NCI-H524 (cell line): ENCODE data around the gene PPA2.
A peak's percentile ranks its signal among the peaks of the same experiment; 100 is the strongest.

Source experiments
- DNase-seq, 2 experiments: peaks; one replicate each; lab custom pipeline; 2025; lab: John Stamatoyannopoulos, UW

The PPA2 gene

DNA sequence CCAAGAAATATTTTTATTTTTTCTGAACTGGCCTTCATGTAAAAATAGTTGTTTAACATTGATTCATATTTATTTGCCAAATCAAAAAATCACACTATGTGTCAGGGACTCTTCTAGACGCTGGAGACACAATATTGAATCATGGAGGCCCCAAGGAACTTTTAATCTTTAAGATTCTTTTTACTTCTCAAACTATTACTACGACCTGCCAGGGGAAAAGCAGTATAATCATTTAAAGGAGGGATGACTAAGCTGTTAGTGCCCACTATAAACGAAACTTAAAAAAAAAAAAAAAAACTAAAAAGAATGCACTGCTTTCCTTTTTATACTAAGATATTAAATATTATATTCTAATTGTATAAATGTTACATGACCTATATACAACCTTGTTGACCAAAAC is 84.7 kb downstream of the PPA2 start:
- DNase-seq: no peak

- no peak for DNase-seq
Observed at GRCh38 chr4:105387466-105387865, 86.4 kb downstream of the PPA2 start.

GRCh38 chr4:105386012-105386411 is 87.8 kb downstream of the PPA2 start:
- no peak for DNase-seq

DNA sequence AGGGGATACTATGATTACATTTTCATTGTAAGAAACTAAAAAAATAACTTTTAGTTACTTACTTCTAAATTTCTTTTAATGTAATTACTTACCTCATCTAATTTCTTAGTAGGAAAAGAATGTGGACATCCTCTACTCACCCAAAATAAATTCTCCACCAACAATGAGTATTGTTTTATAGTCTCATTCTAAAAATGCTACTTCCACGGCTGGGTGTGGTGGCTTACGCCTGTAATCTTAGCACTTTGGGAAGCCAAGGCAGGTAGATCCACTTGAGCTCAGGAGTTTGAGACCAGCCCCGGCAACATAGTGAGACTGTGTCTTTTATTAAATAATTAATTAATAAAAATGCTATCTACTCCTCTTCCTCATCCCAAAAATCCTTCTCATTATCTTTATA is 99.8 kb downstream of the PPA2 start:
- DNase-seq: no peak

DNA sequence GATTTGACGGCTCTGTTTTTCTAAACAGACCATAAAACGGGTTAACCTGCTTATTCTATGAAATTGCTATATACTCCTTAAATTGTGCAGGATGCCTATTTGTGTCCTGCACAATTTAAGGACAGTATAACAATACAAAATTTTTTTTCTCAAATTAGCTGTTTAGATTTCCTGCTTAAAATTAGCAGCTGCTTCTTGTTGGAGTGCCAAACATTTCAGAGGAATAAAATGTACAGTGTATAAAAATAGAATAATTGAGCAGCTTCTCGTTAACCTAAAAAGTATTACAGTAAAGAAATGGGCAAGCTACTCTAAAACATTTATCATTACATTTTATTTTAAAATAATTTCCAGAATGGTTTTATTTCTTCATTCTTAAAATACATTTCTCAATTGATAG is 100.5 kb downstream of the PPA2 start:
- DNase-seq: no peak

DNA sequence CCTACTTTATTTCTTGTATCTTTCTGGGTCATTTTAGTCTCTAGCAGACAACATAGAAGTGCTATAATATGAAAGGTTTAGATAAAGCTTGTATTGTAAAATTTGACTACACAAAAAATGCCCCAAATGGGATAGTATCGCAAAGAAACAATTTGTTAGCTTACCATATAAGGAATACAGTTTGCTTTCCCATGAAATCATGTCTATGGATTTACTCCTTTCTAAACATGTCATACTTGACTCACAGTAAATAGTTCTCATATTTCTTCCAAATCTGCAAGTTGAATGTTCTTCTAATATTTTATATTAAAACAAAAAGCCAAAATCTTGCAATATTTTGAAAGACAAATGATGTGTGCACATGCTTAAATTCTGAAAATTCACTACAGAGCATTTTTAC is 103.9 kb downstream of the PPA2 start:
- no peak for DNase-seq

DNA sequence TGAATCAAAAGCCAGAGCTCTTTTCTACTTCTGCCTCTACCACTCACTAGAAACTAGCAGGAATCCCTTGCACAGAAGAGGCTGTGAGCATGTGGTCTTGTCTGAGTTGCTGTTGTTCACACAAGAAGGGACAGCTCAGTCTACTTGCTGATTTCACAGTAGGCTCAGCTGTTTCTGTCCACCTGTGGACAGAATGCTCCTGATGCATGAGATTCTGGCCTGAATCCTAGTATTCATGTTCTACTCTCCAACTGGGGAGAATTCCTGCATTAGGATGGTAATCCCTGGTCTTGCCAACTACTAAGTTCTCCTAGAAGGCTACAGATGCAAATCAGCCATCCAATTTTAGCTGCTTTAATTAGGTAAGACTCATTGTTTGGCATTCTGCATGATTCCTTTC is 112.8 kb downstream of the PPA2 start:
- no peak for DNase-seq

DNA sequence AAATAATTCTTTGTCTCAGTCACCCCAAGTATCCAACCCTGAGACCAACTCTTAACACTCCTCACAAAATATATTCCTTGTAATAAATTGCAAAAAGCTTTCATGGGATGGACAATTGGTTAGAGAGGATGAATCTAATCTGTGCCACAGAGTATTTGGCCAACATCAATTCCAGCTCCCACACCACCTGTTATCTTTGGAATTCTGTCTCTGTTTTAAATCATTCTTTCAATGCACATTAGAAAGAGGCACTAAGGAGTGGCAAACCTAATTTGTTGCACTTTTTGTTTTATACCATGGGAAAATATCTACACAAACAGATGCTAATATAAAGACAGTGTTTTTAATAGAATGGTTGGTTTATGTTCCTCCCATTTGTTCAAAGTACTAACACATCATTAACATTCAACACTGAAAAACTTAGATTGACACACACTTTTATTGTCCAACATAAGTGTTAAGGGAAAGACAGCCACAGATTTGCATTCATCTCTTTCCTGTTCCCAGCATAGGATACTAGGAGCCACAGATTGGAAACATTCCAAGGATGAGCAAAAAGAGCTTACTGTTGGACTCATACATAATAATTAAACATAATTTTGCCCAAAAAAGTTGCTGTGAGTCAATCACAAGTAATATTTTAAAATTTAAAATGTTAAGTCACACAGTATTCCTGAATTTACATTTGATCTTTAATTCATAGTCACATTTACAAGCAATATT is 116.4 kb downstream of the PPA2 start:
- DNase-seq: no peak

DNA sequence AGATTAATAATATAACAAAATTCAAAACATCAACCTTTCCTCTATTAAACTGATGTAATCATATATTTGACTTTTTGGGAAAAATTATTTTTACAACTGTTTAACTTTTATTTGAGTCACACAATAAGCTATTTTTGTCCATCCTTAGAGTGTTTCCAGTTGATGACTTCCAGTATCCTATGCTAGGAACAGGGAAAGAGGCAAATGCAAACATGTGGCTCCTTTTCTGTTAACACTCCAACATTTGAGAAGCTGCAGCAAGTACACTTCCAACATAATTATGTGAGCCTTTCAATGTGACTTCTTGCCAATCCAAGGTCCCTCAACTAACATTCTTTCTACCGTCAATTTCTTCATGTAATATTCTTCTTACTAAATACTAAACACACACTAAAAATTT is 117.7 kb downstream of the PPA2 start:
- DNase-seq: no peak

GRCh38 chr4:105352826-105353225 is 121.0 kb downstream of the PPA2 start:
- DNase-seq: no peak

GRCh38 chr4:105351861-105352260 is 122.0 kb downstream of the PPA2 start:
- DNase-seq: no peak

DNA sequence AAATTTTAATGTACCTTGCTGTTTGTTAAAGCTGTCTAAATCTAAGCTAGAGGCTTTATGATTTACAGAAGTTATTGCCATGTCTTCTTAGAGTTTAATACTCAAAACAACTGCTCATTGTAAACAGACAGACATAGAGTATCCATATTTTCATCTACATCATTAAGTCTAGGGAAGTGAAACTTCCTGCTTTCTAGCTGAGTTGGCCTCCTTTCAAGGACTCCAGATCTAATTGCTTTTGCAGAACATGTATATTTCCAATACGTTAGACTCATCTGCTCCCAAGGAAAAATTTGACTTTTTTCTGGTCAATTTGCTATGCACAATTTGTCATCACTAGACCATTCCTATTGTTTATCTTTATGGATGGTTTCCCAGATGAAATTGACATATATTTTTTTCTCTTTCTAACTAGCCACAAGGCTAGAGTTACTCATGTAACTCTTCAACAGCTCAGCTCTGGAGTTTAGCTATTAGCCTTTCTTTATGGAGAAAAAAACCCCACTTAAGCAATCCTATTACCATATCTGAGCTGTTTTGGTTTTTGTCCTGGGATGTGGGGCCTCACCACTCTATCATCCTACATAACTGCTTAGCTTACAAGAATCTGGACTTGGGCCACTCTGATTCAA is 122.9 kb downstream of the PPA2 start:
- no peak for DNase-seq

- no peak for DNase-seq
Observed at GRCh38 chr4:105348719-105349118, 125.1 kb downstream of the PPA2 start.

- DNase-seq: no peak
Observed at GRCh38 chr4:105346869-105347268, 127.0 kb downstream of the PPA2 start.

DNA sequence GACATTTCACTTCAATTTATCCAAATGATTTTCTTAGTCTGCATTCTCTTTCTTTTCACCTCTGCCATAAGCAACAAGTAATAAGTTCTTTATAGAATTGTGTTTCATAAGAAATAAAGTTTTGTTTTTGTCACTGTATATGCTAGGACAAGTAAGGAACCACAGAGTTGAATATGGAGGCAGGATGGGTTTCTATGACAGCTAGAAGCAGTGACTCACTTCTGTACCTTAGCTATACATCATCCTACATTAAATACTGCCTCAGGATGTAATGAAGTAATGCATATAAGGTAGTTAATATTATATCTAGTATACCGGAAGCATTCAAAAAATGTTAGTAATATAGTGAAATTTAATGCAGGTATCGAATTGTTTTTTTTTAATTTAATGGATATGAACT is 128.0 kb downstream of the PPA2 start:
- DNase-seq: no peak

DNA sequence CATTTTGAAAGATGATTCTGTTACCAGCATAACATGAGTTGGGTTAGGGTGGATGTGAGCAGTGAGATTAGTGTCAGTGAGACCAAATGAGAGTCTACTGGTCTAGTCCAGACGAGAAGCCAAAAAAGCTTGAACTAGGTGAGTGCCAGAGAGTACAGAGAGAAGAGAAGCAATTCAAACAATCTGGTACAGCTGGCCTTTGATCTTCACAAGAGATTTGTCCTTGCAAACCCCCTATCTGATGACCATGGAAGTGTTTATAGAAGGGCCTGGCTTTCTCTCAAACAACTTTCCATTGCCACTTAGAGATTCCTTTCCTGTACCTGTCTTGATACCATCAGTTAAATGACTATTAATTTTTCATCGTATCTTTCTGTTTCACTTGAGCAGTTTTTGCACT is 128.5 kb downstream of the PPA2 start:
- no peak for DNase-seq

DNA sequence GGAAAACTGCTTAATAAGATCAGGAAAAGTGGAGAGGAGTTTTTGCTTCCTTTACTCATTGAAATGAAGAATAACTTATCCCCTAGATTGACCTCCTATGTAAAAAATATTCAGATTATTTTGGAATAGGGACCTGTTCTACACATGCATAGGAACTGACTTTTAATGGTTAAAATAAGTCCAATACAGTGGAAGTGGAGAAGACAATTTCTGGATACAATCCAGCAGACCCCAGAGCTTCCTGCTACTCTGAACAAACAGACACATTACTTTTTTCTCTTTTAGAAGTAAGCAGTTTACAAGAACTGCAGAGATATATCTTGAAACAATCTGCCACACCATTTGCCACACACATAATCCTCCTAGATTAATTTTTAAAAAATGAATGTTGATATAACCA is 129.7 kb downstream of the PPA2 start:
- peak in 1 of 2 experiments; percentile 19 for DNase-seq

DNA sequence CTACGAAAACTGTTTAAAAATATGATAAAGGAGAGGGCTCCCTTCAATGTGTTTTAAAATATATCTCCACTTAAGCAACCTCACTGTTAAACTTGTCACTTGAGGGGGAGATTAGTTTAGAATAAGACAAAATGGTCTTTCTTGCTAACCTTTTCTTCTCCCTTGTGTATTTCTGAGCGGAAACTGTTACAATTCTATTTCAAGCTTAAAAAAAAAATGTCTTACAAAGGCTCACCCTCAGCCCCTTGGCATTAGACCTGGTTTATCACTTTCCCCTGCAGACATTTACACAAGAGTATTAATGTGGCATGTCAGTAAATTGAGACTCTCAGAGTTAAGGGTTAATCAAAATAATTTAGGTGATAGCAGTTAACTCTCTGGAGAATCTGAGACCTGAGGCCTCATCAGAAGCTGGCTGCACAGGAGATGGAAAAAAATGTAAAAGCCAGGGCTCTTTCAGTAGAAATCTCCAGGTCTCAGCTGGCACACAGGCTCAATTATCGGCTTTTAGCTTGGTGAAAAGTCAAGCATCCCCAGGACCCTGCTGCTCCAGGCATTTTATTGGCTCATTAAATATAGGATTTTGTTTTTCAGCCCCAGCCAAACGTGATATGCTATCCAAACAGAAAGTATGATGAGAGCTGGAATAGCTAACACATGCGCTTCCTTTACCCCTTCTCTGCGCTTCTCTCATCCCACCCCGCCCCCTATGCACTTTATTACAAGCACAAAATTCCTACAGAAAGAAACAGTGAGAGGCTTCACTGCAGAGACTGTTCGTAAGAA is 130.5 kb downstream of the PPA2 start:
- DNase-seq: peak; percentile 73 to 82

DNA sequence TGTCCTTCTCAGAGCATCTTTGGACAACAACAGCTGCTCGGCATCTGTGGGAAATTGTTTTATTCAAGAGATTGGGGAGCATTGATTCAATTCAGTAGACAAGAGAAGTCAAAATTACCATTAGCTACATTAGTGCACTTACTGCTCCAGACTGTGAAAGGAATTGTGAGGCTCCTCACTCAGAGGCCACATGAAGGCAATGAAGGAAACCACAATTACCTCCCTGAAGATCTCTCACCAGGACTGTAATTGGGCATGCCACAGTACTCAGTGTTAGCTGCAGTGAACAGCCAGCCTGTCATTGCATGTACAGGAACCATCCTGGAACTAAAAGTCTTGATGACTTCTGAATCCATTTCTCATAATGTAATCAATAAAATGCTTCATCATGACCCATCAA is 144.8 kb downstream of the PPA2 start:
- DNase-seq: no peak

DNA sequence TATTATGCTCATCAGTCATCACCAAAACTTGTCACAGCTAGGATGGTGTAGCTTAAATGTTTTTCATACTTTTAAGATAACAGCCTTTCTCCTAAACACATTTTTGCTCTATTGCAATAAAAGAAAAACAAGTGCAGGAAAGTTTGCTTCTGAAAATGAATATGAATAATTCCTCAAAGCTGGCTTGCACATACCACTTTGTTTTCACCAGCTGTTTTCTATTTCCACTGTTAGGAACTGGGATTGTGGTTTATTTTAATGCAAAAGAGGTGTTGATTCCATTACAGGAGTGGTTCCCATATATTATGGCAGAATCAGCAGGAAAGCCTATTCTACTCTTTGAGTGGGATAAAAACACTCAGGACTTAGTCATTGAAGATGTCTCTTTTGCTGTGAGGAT is 145.9 kb downstream of the PPA2 start:
- no peak for DNase-seq

- DNase-seq: no peak
Observed at GRCh38 chr4:105327222-105327621, 146.6 kb downstream of the PPA2 start.
